GM19463 (cell line): Measurements from ENCODE around the gene RNF44.
A peak's percentile ranks its signal among the peaks of the same experiment; 100 is the strongest.

ENCODE experiments used
- ATAC-seq: cut with Tn5 transposase; IDR thresholded peaks from one replicate; pipeline ENCODE4 v1.9.1; 2021; ENCODE audit warnings: mild to moderate bottlenecking, moderate library complexity; ENCODE audit not compliant: unreplicated experiment

RNF44 gene

GRCh38 chr5:176536902-176537553 lies at the start of gene RNF44:
RNF44 (minus strand) TSS chr5:176537402; CDS start chr5:176532472, 4,930 bp downstream.
- ATAC-seq = peak; percentile 46

DNA sequence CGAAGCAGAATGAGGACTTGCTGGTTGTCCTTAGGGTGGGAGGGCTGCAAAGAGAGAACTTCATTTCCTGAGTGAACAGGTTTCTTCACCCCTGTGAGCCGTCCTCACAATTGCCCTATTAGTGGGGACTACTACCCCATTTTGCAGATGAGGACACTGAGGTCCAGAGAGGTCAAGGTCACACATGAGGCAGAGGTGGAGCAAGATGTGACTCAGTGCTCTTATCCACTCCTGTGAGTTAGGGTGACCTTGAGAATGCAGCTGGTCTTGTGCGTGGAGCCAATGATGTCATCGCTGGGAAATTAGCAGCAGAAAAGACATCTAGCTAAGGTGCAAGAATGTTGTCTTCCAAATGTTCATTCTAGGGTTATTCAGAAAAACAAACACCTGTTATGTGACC lies 45.9 kb upstream of the RNF44 start:
- ATAC-seq = no peak

DNA sequence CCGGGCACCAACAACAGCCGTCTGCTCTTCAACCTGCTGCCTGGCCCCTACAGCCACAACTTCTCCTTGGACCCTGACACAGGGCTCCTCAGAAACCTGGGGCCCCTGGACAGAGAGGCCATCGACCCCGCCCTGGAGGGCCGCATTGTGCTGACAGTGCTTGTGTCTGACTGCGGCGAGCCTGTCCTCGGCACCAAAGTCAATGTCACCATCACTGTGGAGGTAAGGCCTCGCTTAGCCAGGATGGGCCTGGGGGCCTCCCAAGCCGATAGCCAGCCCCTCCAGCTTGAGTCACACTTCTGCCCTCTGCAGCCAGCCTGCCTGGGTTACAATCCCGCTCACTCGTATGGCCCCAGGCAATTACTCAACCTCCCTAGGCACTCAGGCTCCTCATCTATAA lies 44.2 kb upstream of the RNF44 start:
- no peak for ATAC-seq

GRCh38 chr5:176579323-176579722 lies 42.1 kb upstream of the RNF44 start:
- ATAC-seq = no peak

DNA sequence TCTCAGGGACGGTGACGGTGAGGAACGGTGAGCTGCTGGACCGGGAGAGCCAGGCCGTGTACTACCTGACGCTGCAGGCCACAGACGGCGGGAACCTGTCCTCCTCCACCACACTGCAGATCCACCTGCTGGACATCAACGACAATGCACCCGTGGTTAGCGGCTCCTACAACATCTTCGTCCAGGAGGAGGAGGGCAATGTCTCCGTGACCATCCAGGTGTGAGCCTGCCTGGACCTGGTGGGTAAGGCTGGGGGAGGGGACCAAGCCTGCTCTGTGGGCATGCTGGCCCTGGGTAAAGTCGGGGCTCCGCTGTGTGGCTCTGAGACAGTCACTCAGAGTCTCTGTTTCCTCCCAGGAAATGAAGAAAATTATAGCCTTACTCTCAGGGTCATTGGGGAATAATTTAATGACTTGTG lies 41.2 kb upstream of the RNF44 start:
- no peak for ATAC-seq

GRCh38 chr5:176577312-176578176 lies 40.3 kb upstream of the RNF44 start:
- no peak for ATAC-seq

GRCh38 chr5:176575488-176576422 lies 38.6 kb upstream of the RNF44 start:
- no peak for ATAC-seq

GRCh38 chr5:176575066-176575465 lies 37.9 kb upstream of the RNF44 start:
- ATAC-seq = no peak

DNA sequence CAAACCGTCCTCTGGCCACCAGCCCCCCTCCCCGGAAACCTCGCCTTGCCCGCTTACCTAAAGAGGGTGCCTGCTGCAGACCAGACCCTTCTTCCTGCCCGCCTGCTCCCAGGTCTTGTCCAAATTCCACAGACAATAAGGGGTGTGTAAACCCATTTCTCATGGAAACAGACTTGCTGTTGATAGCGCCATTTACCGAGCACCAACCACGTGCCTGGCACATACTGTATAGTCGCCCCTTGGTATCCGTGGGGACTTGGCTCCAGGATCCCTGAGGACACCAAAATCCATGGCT lies 37.0 kb upstream of the RNF44 start:
- no peak for ATAC-seq

DNA sequence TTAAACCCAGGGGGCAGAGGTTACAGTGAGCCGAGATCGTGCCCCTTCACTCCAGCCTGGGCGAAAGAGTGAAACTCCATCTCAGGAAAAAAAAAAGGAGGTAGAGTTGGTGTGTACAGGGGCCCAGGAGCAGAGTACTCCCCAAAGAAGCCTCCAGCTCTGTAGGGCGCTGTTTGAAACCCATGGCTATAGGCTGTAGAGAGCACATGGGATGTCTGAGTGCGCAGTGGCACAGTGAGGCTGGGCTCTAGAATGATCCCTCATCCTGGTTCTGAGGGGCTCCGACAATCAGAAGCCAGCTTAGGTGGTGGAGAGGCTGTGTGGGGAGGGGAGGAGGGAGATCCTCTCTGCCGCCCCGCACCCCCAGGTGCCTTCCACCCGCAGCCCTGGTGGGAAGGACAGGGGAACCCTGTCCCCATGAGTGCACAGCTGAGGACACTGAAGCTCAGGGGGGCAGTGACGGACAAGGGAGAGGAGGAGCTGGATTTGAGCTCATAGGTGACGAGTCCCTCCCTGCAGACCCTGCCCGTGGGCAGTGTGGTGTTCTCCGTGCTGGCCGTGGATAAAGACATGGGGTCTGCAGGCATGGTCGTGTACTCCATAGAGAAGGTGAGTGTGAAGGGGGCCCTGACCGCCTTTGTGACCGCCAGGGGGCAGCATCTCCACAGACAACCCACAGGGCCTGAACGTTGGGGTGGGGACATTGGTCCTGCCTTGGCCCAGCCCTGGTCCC lies 36.5 kb upstream of the RNF44 start:
- no peak for ATAC-seq

- ATAC-seq = no peak
Observed at GRCh38 chr5:176570044-176570443, 32.8 kb upstream of the RNF44 start.

- ATAC-seq = no peak
Observed at GRCh38 chr5:176568657-176569056, 31.5 kb upstream of the RNF44 start.

- no peak for ATAC-seq
Observed at GRCh38 chr5:176565760-176566288, 28.6 kb upstream of the RNF44 start.

GRCh38 chr5:176564002-176564401 lies 26.8 kb upstream of the RNF44 start:
- ATAC-seq = no peak

GRCh38 chr5:176562189-176562588 lies 25.0 kb upstream of the RNF44 start:
- ATAC-seq = no peak

DNA sequence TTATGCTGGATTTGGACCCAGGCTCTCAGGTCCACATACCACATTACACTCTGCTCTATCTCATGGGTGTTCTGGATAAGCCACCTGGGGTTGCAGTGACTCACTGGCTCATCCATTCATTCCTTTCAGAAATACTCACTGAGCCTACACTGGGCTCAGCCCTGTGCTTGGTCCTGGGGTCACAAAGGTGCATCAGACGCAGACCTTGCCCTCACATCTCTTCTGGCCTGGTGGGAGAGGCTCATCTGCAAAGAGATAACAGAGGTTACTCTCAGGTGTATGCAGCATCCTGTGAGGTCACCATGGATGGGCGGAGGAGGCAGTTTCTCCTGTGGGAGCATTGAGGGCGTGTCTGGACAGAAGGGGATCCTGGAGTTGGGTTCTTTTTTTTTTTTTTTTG lies 24.1 kb upstream of the RNF44 start:
- ATAC-seq = no peak

GRCh38 chr5:176560364-176560763 lies 23.2 kb upstream of the RNF44 start:
- no peak for ATAC-seq

GRCh38 chr5:176559683-176560082 lies 22.5 kb upstream of the RNF44 start:
- no peak for ATAC-seq

DNA sequence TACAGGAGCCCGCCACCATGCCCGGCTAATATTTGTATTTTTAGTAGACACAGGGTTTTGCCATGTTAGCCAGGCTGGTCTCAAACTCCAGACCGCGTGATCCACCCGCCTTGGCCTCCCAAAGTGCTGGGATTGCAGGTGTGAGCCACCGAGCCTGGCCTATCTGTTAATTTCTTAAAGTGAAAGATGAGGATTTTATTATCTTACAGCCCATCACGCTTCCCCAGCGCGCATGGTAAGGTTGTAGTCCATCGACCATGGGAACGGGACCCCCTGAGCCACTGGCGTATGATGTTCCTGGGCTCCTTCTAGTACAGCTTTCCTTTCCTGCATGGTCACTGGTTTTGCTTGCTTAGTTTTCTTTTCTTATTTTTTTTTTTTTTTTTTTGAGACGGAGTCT lies 20.6 kb upstream of the RNF44 start:
- no peak for ATAC-seq

DNA sequence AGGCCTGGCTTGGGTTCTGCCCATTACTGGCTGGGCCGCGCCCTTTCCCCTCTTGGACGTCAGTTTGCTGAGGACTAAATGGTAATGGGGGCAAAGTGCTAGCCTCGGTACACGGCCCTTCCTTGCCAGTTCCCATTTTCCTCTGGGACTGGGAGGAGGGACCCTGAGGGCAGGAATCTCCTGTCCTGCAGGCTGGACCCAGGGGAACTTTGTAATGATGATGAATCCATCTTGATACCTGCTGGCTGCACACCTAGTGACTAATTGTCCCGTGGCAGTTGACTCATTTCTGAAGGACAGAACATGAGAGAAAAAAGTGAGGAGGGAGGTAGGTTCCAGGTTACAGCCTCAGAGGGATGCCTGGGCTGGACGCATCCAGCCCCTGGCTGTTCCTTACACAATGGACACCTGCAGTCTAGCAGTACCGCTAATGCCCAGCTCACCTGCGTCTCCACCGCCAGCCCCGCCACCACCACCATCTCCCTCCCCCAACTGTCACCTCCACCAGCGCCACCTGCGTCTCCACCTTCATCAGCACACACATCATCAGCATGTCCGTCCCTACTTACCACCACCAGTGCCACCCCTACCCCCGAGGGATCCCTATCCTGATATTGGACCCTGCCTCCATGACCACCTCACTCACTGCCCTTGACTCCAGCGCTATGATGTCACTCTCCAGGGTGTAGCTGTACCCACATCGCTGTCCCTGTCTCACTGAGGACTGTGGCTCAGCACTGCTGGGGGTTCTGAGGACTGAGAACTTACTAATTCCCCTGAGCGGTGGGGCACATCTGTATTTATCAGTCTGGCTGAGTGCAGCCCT lies 16.3 kb upstream of the RNF44 start:
- ATAC-seq = no peak
